MV-4-11 (cell line): ENCODE results near the gene IKBIP.
A peak's percentile ranks its signal among the peaks of the same experiment; 100 is the strongest.
"Not testable (repeated sequence)": the region's sequence is repeated elsewhere in the genome, so short reads cannot be mapped to it uniquely, and the experiment has no call there.

Source experiments
- DNase-seq: peaks from one replicate; lab custom pipeline; 2025; lab: John Stamatoyannopoulos, UW

Gene IKBIP

GRCh38 chr12:98644712-98645571, at the start of gene IKBIP, which contains the start of gene APAF1:
Gene IKBIP (minus strand): TSS chr12:98644788. CDS start chr12:98644701, 87 bp downstream.
Gene APAF1 (plus strand): TSS chr12:98645290. CDS start chr12:98648360, 3,070 bp downstream.
- peak; percentile 92 for DNase-seq

- DNase-seq, result no peak
Measured at GRCh38 chr12:98691351-98691750, 46.8 kb upstream of the IKBIP start.

GRCh38 chr12:98686603-98687002, 42.0 kb upstream of the IKBIP start:
- no peak for DNase-seq

GRCh38 chr12:98684199-98684598, 39.6 kb upstream of the IKBIP start:
- DNase-seq, result no peak

- no peak for DNase-seq
Measured at GRCh38 chr12:98679611-98680005, 35.0 kb upstream of the IKBIP start.

GRCh38 chr12:98678946-98679610, 34.5 kb upstream of the IKBIP start:
- DNase-seq, result no peak

- DNase-seq, result no peak
Measured at GRCh38 chr12:98678236-98678945, 33.8 kb upstream of the IKBIP start.

- DNase-seq, result no peak
Measured at GRCh38 chr12:98674841-98675240, 30.3 kb upstream of the IKBIP start.

GRCh38 chr12:98671459-98671858, 26.9 kb upstream of the IKBIP start:
- DNase-seq, result no peak

GRCh38 chr12:98669751-98670150, 25.2 kb upstream of the IKBIP start:
- no peak for DNase-seq

- no peak for DNase-seq
Measured at GRCh38 chr12:98660521-98660920, 15.9 kb upstream of the IKBIP start.

GRCh38 chr12:98656289-98657101, 11.9 kb upstream of the IKBIP start:
- DNase-seq, result no peak

- peak; percentile 65 for DNase-seq
Measured at GRCh38 chr12:98653866-98654493, 9.4 kb upstream of the IKBIP start.

- DNase-seq, result no peak
Measured at GRCh38 chr12:98651328-98651727, 6.7 kb upstream of the IKBIP start.

- DNase-seq, result peak; percentile 4
Measured at GRCh38 chr12:98646294-98647090, 1.9 kb upstream of the IKBIP start.

- DNase-seq, result peak; percentile 57
Measured at GRCh38 chr12:98645572-98646067, 1.0 kb upstream of the IKBIP start.

GRCh38 chr12:98644433-98644711, 216 bp downstream of the IKBIP start:
- no peak for DNase-seq

- DNase-seq, result not testable (repeated sequence)
Measured at GRCh38 chr12:98642801-98643200, 1.8 kb downstream of the IKBIP start.

GRCh38 chr12:98639491-98639890, 5.1 kb downstream of the IKBIP start:
- DNase-seq, result no peak

- no peak for DNase-seq
Measured at GRCh38 chr12:98638009-98638408, 6.6 kb downstream of the IKBIP start.
